Left colon (tissue), 2 donors: ENCODE results near the gene NPAS3. TPM values are rescaled to one million over a fixed set of nuclear protein-coding genes. Genes with fewer than 3 reads are reported as not detected.
A peak's percentile ranks its signal among the peaks of the same experiment; 100 is the strongest.

ENCODE experiments used
- ATAC-seq: fragments of 200-7000 bp; cut with Tn5 transposase; one replicate; pipeline ENCODE4 v1.9.1; 2020; ENCODE audit warnings: mild to moderate bottlenecking, moderate library complexity
- DNase-seq, 2 donors: peaks; one replicate each; pipeline ENCODE4 v3.0.0-alpha.2; 2020
- intact Hi-C, 2 donors: fragments of 100-400 bp; cut with DNase I in 1 of 2; cut with micrococcal nuclease in 1 of 2; formaldehyde crosslinking; loops; one replicate each; pipeline versions ENCODE4 v1.11.2 to v1.14.0; 2022; cut with DNase I, micrococcal nuclease
- total RNA-seq, 2 donors: library from RNA; stranded (reverse); fragmentation: NEBNext Ultra II Directional; extraction: Animal tissue kit (Norgen Biotek cat#: 25700); gene quantifications; one replicate each; pipeline ENCODE4 v1.2.1, GENCODE V29; 2021
- donor health status: DM: no; HTN: no; CAD: no.
- donor health status: DM: yes; HTN: yes; CAD: no.

NPAS3 gene
- total RNA-seq, 2 donors from 2014 or later, result 0.37 to 1.6 TPM

DNA sequence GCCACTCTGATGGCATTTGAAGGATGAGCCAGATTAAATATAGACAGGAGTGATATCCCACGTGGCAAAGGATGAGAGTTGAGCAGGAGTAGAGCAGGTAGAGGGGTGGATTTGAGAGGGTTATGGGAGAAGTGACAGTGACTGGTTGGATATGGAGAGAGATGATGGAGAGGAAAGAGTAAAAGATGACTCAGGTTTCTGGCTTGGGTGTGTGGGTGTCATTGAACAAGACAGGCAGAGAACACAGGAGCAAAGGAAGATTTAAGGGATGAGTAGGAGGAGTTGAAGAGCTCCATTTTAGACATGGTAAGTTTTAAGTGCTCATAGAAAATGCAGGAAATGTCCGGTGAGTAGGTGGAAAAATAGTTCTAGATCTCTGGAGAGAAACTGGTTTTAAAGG is 875.3 kb downstream of the NPAS3 start:
- ATAC-seq (no peak), DNase-seq (no peak)
- intact Hi-C loops, result no loop called here

DNA sequence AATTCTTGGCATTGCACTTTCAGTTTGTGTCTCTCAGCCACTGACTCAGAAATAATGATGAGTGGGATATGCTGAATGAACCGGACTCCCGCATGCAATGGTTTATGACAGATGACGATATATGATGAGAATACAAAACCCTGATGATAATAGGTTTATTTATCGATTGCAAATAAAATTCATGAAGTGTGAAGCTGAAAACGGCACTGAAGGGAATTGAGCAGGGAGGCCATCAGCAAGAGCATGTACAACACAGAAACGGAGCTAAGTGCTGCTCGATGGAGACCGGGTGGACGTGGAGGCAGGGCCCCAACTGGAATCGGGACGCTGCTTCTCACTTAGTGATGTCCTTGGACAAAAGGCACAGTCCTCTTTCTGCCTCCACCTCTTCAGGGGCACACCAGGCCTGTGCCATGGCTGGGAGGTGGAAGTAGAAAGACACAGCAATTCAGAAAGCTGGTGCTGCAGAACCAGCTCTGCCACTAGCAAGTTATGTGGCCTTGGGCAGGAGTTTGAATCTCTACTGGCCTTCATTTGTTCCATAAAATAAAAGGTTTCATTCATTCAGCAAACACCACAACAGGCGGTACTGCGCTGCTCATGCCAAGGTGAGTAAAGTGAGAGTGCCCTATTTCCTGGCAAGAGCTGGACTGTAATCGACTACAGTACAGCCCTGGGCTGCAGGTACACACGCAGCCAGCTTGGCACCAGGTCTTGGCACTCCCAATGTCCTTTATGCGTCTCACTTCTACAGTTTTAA is 895.2 kb downstream of the NPAS3 start:
- DNase-seq, result no peak
- peak; percentile 45 for ATAC-seq
- intact Hi-C loops, result no loop called here

DNA sequence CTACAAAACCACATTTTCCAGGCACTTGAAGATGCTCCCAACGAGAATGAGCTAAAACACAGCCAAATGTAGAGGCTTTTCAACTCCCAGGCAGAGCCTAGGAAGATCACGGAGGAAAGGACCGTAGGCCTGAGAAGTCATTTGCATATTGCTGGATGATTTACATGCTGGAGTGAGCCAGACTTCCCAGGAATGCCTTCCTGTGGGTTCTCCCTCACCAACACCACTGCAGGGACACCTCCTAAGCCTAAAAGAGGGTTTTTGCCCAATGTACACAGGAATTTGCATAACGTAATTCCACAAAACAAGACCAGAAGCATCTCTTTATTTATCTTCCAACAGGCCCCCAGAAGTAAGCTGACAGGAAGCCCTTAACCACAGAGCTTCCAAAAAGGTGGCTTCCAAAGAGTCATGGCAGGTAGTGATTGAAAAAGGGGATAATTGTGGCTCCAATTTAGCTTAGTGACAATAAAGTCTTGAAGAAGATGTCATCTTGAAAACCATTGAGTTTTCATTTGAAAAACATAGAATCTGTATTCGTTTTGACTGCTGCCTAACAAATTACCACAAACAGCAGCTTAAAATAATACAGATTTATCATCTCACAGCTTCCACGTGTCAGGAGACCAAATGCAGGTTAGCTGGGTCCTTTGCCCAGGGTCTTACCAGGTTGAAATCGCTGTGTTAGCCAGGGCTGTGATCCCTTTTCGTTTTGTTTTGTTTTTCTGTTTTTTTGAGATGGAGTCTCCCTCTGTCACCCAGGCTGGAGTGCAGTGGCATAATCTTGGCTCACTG is 896.0 kb downstream of the NPAS3 start:
- no peak for ATAC-seq
- intact Hi-C loops, result loop anchor here in 1 of 2 donors (5.0 kb wide), 2 partner anchors 263 to 398 kb away; no protein-coding TSS in a partner anchor
- DNase-seq, result no peak

DNA sequence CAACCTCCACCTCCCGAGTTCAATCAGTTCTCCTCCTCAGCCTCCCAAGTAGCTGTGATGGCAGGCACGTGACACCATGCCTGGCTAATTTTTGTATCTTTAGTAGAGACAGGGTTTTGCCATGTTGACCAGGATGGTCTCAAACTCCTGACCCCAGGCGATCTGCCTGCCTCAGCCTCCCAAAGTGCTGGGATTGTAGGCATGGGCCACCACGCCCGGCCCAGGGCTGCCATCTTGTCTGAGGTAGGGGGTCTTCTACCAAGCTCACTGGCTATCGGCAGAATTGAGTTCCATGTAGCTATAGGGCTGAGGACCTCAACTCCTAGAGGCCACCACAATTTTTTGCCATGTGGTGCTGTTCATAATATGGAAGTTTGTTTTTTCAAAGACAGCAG is 896.6 kb downstream of the NPAS3 start:
- DNase-seq, result no peak
- no peak for ATAC-seq
- intact Hi-C loops, result loop anchor here in 1 of 2 donors (5.0 kb wide), 2 partner anchors 262 to 397 kb away; no protein-coding TSS in a partner anchor

DNA sequence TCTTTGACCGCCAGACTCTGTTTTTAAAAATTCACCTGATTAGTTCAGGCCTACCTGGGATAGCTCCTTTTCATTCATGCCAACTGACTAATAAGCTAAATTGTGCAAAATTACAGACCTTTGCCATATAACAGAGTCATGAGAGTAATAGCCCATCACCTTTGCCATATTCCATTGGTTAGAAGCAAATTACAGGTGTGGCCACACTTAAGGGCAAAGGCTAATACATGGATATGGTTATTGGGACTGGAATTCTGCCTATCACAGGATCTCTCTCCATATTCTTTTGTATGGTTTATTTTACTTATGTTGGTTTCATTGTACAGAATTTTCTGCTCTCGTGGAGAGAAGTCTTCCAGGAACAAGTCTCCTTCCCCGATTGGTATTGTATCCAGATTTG is 897.0 kb downstream of the NPAS3 start:
- ATAC-seq (peak; percentile 76), DNase-seq (no peak)
- intact Hi-C loops, result loop anchor here in 1 of 2 donors (5.0 kb wide), 2 partner anchors 262 to 397 kb away; no protein-coding TSS in a partner anchor

DNA sequence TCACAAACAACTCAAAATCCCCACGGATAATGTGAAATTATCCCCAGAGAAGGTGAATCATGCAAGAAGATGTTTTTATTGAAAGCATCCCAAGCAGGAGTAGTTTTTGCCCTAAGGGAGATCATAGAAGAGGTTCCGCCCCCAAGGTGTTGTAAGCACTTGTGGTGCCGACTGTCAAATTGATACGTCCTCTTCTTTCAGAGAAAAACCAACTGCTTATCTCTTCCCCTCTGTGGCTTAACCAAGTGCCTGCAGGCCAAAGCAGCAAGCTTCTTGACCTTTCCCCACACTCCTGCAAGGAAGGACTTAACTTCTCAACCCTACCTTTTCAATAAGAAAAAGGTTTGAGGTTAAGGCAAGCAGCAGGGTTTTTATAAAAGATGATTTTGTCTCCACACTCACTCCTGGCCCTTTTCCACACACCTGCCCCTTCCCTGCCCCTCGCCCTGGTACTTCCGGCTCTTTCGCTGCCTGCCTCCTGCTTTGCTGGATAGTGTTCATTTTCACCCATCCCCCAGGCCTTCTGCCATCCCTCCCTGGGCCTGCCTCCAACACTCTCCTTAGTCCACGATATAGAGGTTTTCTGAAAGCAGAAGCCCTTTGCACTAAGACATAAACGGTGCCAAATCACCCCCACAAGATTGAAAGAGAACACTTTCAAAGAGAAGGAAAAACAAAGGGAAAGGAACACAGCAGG is 897.7 kb downstream of the NPAS3 start:
- DNase-seq (no peak), ATAC-seq (no peak)
- intact Hi-C loops, result loop anchor here in 1 of 2 donors (5.0 kb wide), 2 partner anchors 261 to 396 kb away; no protein-coding TSS in a partner anchor

DNA sequence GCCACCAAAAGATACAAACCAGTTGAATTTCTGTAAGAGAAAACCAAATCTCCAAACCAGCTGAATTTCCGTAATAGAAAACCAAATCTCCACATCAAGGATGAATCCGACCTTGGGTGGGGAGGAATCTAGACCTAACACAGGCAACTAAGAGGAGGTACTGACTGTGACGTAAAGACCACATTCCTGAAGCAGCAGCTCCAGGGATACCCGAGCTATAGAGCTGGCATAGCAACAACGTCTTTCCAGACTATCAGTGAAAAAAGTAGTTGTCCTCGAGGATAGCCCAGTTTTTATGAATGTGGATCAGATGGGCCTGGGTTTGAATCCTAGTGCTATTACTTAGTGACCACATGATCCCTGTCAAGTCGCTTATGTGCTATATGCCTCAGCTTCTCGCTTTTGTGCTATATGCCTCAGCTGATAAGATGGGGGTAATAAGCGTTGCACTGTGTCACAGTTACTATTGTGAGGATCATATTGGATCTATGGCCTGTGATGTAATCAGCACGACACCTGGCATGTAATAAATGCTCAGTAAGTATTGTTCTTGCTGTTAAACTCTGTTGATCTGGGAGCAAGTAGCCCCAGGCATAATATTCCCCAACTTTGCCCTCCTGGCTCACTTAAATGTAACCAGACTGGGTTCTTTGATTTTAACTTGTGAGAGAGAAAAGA is 898.4 kb downstream of the NPAS3 start:
- intact Hi-C loops, result loop anchor here in 1 of 2 donors (5.0 kb wide), 2 partner anchors 260 to 395 kb away; no protein-coding TSS in a partner anchor
- ATAC-seq, result peak; percentile 50

DNA sequence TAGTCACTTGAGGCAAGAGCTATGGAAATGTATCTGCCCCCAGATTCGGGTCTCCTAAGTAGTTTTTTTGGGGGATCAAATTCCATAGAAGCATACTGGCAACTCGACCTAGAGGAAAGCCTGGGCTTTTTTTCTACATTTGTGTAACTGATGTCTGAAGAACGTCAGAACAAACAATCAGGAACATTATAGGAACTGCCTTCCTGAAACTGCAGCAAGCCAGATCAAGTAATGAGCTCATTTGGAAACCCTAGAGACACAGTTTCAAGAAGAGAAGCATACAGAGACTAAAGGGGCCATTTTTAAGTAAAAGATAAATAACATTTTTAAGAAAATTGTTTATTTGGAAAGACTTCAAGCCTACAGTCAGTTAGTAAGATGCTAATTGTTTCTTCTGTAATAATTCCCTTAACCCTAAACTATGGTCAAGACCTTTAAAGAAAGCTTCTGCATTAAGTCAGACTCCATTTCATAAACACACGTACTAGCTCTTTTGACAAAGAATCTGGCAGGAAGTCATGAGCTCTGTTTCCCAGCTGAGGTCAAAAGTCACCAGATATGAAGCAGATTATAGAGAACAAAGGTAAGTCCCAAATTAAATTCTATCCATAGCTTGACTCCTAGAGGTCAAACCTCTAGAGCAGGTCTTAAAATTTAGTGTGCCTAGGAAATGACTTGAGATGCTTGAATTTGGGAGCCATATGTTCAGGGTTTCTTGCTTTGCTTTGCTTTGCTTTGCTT is 899.4 kb downstream of the NPAS3 start:
- DNase-seq, result no peak
- intact Hi-C loops, result loop anchor here in 1 of 2 donors (5.0 kb wide), 2 partner anchors 259 to 394 kb away; no protein-coding TSS in a partner anchor
- ATAC-seq, result peak; percentile 36

More for the DNA sequence above, 898.4 kb downstream of the NPAS3 start:
- no peak for DNase-seq

DNA sequence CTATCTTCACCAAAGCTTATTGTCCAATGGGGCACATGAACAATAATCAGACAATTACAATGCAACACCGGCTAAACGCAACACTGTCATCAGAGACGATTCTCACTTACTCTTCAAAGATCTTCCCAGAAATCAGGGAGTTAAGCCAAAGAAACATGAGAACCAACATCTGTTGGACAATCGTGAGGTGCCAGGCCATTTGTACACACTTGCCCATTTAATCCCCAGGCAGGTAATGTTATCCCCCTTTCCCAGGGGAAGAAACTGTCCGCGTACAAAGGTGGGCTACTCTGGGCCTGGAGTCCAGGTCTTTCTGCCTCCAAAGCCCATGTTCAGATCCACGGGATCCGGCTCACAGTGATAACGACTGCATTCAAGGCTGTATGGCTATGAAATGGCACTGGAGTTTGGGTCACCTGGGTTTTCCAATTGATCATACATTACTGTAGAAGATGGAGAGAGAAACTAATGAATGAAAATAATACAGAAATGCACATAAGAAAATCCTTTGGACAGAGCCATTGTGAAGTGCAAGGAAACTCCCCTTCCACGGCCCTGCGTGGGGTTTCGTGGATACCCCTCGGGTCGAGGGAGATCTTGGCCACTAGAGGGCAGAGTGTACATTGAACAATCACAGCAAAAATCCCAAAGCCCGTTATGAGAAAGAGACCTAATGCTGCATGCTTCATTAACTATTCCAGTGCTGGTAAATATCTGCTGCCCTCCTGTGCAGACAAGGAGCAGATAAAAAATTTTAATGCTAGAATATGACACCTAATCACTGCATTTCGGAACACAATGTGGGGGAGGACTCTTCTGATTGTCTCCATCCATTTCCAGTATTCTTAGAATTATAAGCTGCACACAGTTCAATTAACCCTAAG is 900.8 kb downstream of the NPAS3 start:
- peak in 1 of 2 donors; percentile 61 for DNase-seq
- peak; percentile 53 for ATAC-seq
- intact Hi-C loops, result loop anchor here in 1 of 2 donors (5.0 kb wide), 3 partner anchors 258 to 463 kb away; no protein-coding TSS in a partner anchor

DNA sequence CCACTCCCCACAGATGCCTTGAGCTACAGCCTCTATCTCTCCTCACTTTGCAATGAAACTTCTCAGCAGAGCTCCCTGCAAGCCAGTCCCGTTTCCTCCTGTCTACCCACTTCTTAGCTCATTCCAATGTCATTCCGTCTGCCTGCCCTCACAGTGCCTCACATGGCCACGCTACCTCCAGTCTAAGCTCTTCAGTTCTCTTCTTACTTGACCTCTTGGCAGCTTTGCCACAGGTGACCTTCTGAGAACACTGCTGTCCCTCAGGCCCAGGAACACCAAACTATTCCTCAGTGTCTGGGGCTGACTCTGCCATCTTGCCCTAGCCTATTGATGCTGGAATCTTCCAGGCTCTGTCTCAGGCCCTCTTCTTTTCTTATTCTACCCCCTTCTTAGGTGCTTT is 902.1 kb downstream of the NPAS3 start:
- ATAC-seq (no peak), DNase-seq (no peak)
- intact Hi-C loops, result loop anchor here in 1 of 2 donors (5.0 kb wide), 1 partner anchor 462 kb away; no protein-coding TSS in a partner anchor

DNA sequence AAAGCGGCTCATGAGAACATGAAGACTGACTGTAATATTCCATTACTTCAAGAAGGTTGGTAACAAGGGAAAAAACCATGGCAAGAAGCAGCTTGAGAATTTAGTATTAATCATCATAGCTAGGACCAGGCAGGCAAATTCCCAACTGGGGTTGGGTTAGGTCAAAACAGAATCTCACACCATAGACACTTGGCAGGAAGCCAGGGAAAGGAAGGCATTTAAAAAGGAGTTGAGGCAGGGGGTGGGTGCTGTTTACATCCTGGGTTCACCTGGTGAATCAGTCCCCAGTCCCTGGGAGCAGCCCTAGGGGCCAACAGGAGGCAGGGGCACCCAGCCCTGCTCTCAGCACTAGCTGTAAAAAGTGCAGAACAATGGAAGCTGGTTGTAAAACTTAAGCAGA is 903.6 kb downstream of the NPAS3 start:
- intact Hi-C loops, result loop anchor here in 1 of 2 donors (5.0 kb wide), 1 partner anchor 460 kb away; no protein-coding TSS in a partner anchor
- DNase-seq, result peak in 1 of 2 donors; percentile 13
- ATAC-seq, result peak; percentile 81

DNA sequence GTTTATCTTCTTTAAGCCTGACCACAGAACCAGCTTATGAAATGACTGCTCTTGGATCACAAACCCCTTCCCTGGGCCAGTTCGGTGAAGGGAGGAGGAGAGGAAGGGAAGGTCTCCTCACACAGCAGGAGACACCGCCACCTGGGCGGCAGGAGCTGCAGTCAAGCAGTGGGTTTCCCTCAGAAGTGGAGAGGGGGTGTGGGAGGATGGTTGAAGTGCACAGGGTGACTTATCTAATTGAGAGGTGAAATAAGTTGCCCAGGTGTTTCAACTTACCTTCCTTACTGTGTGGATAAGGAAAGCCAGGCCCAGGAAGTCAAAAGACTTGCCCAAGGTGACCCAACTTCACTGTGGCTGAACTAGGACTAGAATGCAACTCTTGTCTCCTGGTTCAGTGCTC is 905.4 kb downstream of the NPAS3 start:
- intact Hi-C loops, result loop anchor here in 1 of 2 donors (5.0 kb wide), 1 partner anchor 458 kb away; no protein-coding TSS in a partner anchor
- ATAC-seq (no peak), DNase-seq (no peak)

DNA sequence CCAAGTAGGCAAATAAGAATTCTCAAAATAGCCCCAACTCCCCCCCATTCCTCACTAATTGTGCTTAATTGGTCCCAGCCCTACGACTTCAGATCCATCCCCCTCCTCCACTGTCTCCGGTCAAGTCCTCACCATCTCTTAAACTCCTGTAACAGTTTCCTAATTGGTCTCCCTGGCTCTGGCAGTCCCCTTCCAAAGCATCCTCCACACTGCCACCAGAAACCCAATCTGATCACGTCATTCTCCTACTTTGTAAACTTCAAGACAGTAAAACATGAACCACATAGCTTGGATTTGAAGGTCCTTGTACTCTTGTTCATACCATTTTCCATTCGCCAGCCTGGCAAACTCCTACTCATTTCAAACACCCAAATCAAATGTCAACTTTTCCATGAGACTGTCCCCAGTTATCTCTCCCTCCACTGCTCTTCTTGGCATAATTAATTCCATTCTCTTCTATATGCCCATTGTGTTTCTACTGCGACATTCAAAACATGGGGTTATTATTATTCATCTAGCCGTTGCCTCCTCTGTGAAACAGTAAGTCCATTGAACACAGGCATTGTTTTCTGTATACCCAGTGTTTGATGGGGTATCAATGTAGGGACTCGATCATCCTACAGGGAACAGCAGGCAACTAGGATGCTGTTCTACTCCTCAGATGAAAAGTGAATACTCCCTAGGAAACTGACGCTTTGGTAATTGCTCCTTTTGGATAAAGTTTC is 907.6 kb downstream of the NPAS3 start:
- intact Hi-C loops, result no loop called here
- DNase-seq (no peak), ATAC-seq (no peak)

DNA sequence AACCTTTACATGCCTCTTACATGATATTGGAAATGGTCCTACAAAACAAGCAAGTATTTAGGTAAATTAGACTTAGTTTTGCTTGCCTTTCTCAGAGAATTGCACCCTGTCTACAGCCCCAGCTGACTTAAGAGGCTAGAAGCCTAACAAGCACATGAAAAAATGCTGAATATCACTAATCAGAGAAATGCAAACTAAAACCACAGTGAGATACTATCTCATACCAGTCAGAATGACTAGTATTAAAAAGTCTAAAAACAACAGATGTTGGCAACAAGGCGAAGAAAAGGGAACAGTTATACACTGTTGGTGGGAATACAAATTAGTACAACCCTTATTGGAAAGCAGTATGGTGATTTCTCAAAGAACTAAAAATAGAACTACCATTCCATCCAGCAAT is 908.4 kb downstream of the NPAS3 start:
- no peak for ATAC-seq
- intact Hi-C loops, result no loop called here
- no peak for DNase-seq

DNA sequence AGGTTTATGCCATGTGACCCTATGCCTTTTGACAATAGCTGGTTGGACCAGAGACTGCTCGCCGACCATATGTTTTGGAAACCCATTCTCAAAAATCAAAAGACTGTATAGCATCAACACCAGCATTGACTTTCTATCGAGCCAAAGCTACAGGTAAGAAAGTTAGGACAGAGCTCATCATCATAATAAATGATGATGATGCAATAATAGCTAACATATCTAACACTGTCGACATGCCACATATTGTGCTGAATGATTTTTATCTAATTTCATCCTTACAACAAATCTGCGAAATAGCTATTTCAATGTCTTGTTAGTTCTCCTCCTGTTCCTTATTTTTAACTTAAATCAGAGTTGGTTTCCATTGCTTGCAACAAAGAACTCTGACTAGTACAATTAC is 909.3 kb downstream of the NPAS3 start:
- intact Hi-C loops, result no loop called here
- DNase-seq, result no peak
- no peak for ATAC-seq
